ENCODE results near the gene SEL1L2. TPM values are rescaled to one million over a fixed set of nuclear protein-coding genes. Genes with fewer than 3 reads are reported as not detected.

Gene SEL1L2
- total RNA-seq, 1 experiment from 2014 or later, result not detected

DNA sequence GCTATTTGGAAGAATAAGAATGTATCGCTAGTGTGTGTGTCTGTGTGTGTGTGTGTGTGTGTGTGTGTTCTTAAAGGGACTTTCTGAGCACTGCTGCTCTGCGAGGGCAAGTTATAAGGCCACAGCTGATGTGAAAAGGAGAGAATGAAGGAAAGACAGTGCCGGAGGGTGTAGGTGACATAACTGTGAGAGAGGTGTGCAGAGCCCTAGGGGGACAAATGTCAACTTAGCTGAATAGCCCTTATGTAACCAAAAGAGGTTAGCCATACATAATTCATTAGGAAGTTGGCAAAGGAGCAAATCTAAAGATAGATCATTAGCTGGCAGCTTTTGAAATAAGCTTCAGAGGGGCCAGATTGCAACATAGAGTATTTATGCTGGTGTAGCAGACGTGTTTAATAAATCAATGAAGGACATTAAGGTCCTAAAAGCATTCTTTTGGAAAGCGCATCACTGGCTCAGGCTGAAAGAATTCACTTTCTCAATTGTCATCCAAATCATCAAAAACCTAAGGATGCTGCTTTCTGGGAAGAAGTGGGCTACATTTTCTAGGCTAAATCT is 124.5 kb downstream of the SEL1L2 start:
- peak; percentile 12 for DNase-seq (ENCODE audit: low read depth)

DNA sequence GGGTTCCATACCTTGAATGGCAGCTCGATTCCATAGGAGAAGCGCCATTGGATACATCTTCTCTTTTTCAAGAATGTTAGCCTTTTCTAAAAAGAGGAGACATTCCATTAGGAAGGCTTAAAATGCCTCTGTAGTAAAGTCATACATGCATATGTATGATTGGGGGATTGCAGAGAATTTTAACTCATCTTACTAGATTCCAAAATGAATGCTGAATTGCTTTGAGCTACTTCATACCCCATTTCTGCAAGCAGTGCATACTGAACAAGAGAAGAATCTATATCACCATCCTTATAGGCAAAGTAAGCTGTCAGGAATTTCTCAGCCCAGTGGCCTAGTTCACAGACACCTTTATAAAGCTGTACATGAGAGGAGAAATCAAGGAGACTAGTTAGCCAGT is 125.3 kb downstream of the SEL1L2 start:
- no peak for DNase-seq (ENCODE audit: low read depth)

DNA sequence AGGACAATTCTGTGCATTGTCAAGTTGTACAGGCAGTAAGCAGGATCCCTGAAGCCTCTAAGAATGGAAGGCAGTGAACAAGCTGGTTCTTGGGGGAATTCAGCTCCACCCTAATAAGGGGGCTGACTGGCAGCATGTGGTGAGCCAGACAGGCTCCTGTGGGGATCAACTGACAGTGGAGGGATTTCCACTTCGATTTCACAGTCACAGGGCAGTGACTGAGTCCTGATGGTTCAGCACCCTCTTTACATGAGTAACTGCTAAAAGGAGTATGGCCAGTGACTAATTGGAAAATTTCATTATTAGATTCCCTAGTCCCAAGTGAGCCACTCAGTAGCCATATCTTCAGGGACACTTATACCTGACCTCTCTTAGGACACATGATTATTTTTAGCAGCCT is 127.2 kb downstream of the SEL1L2 start:
- DNase-seq (ENCODE audit: low read depth), result no peak

DNA sequence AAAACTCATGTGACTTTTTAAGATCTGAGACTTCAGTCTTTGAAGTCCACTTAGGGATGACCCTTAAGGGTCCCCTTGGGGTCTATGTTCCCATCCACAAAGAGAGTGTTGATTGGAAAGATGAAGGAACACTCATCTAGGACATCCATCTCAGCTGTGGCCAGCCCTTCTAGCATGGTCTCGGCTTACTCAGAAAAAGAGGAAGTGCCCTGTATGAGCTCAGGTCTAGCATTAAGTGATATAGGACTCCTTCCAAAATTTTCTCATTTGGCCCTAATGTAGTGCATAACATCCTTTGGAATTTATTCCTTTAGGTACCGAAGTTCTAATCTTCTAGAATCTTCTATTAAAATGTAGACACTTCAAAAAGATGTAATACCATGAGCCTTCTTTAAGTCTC is 128.2 kb downstream of the SEL1L2 start:
- no peak for DNase-seq (ENCODE audit: low read depth)

DNA sequence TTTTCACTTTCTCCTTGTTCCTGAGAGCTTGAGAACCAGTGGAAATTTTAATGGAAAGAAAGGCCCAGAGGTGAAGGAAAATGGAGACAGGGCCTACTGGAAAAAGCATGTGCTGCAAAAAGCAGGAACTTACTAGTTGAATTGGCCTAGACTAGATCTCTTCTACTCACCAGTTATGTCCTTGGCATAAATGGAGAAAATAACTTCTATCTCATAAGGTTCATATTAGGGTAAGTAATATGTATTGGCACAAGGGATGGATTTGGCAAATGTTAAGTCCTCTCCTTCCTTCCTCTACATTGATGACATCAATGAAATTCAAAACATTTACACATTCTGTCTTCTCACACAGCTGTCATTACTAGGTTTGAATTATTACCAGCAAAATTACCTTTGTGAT is 131.5 kb downstream of the SEL1L2 start:
- DNase-seq (ENCODE audit: low read depth), result no peak

DNA sequence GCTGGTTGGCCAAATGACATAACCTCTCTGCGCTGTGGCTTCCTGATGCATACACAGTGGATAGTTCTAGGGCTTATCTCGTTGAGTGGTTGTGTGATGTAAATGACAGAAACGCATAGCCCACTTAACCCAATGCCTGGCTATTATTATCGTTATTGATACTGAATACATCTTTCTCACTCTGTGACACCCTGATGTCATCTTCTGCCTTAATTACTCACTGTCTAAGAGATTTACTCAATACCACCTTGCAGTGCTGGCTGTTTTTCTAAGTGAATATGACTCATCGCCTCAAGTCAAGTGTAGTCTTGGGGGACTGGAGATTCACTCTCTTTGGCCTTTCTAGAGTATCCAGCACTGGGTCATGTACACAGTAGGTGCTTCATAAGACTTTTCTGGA is 132.0 kb downstream of the SEL1L2 start:
- no peak for DNase-seq (ENCODE audit: low read depth)

DNA sequence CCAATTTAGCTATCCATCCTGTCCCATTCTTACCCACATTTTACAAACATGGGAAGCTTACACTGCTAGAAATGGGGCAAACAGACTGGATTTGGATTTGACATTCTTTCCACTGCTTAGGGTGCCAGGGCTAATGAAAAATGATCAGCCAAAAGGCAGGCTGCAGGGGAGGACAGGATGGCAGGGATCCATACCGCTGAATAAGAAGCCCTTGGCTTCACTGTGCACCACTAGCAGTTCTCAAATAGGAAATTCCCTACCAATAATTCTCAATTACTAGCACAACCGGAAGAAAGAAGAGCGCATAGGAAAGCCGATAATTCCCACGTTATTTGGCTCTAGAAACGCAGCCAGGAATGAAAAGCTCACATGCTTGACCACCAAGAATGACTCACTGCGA is 132.5 kb downstream of the SEL1L2 start:
- no peak for DNase-seq (ENCODE audit: low read depth)

DNA sequence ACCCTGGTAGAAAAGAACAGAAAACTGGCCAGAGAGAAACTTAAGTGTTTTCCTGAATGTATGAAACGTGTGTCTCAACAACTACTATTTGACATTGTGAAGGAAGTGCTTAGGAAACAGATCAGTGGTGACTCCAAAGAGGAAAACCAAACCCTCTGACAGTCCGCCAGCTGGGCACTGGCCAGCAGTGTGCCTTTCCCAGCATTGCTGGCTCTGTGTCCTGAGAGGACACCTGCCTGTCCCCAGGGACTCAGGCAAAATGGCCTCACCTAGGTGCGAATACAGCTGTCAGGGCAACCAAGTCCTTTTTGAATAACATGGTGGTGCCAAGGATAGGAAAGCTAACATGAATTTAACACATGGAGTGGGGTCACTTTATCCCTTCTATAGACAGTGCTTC is 133.1 kb downstream of the SEL1L2 start:
- no peak for DNase-seq (ENCODE audit: low read depth)

DNA sequence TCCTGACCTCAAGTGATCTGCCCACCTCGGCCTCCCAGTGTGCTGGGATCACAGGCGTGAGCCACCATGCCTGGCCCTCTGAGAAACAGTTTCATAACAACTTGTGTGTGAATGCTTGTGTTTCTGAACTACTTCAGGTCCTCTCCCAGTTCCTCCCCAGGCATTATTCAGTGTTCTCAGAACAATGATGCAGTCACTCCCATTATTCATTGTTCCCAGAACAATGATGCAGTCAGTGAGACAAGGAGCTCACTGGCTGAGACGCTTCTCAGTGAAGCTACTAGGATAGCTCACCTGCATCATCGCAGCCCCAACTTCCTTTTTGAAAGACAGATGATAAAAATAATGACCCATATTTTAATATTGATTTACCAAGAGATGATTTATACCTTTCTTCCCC is 134.1 kb downstream of the SEL1L2 start:
- DNase-seq (ENCODE audit: low read depth), result no peak

DNA sequence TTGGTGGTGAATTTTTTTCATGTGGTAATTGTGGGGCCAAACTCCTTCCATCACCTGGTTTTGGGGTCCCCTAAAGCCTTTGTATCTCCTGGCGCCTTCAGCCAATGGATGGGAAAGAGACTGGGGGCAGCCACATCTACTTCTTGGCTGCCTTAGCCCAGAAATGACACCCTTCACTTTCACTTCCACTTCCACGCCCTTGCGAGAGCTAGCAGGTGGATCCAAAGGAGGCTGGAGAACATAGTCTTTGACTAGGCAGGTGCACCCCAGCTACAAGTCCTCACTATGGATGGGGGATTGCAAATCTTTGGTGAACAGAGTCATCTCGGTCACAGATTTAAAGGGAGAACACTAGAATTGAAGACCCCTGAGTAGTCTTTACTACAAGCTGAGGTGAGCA is 134.8 kb downstream of the SEL1L2 start:
- DNase-seq (ENCODE audit: low read depth), result no peak

DNA sequence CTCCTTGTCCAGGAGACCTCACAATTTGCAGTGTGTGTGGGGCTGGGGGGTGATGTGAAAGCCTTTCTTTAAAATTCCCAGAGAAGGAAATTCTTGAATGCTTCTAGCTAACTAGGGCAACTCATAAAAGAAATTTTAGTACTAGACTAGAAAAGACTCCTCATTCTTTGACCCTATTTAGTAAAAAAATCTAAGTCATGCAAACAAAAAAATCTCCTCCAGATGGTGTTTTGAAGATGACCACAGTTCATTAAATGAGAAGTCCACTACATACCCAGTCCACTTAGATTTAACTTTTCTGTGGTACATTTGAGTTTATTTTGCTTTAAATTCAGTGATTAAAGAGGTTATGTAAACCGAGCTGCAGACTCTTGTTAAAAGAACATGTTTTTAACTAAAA is 138.1 kb downstream of the SEL1L2 start:
- DNase-seq (ENCODE audit: low read depth), result no peak

DNA sequence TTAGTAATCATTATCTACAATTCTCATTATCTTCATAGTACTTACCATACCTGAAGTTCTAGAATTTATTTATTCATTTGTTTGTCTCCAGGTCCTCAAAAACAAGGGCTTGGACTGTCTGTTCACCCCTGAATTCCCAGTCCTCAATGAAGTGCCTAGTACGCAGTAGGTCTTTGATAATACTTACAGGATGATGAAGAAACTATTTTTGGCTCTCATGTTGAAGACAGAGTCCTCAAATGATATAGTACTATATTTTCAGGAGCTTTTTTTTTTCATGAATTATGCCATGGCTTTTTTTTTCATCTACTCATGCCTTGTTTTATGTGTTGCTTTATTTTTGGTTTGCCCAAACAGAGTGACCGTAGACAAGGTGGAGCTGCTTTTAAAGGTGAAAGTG is 139.1 kb downstream of the SEL1L2 start:
- DNase-seq (ENCODE audit: low read depth), result no peak

DNA sequence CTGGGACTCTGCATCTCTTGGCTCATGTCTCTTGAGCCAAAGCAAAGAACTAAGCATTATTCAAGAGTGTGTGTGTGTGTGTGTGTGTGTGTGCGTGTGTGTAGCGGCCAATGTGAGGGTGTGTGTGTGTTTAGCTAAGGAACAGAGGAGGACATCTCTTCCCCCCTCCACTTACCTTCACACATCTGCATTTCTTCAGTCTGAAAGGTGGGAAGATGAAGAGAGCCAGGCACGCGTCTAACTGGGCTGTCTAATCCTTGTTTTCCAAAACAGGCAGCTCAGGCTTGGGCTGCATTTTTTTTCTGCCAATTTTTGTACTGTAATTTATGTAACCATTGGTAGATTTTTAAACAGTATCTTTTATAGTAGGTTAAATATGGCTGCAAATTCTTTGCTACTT is 146.1 kb downstream of the SEL1L2 start:
- no peak for DNase-seq (ENCODE audit: low read depth)

DNA sequence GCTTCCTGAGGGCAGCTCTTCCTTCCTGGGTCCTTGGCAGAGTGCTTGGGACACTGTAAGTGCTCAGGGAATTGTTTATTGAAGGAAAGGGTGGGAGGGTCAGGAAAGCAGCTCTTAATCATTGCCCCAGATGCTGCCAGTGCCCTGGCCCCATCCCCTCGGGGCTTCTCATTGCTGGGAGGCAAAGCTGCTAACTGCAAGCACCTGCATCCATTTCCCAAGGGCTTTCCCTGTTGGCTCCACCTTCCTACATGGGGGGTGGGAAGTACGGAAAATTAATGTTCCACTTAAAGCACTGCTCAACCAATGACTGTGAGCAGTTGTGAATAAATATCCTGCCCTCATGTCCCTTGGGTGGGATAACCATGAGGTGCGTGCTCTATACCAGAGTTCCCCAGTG is 149.2 kb downstream of the SEL1L2 start:
- no peak for DNase-seq (ENCODE audit: low read depth)

DNA sequence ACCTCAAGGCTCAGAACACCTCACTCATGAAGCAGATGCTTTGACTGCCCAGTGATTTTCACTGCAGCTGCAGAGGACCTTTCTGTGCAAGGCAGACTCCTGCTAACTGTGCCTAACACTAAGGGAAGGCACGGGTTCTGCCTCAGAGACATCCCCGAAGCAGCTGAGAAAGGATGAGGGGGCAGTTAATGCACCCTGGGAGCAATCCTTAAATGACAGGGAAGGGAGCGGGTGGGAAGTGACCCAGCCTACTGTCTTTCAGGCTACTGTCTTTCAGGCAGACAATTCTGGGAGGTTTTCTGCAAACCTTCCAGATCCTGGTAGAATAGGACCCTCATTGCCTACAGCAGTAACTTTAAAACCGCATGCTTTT is 150.3 kb downstream of the SEL1L2 start:
- DNase-seq (ENCODE audit: low read depth), result no peak

DNA sequence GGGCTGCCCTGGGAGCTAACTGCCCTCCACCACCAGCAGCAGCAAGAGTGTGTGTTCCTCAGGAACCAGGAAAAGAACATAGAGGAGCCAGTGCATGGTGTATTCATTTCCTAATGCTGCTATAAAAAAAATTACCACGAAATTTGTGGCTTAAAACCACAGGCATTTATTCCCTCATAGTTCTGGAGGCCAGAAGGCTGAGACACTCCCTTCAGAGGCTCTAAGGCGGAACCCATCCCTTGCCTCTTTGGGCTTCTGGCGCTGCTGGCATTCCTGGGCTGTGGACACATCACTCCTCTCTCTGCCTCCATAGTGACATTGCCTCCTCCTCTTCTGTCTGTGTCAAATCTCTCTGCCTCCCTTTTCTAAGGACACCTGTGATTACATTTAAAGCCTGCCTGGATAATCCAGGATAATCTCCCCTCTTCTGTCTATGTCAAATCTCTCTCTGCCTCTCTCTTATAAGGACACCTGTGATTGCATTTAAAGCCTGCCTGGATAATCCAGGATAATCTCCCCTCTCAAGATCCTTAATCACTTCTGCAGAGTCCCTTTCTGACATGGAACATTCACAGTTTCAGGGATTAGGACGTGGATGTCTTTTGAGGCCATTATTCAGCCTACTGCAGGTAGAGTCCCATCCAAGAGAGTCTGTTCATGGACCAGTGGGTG is 150.9 kb downstream of the SEL1L2 start:
- DNase-seq (ENCODE audit: low read depth), result peak; percentile 80

DNA sequence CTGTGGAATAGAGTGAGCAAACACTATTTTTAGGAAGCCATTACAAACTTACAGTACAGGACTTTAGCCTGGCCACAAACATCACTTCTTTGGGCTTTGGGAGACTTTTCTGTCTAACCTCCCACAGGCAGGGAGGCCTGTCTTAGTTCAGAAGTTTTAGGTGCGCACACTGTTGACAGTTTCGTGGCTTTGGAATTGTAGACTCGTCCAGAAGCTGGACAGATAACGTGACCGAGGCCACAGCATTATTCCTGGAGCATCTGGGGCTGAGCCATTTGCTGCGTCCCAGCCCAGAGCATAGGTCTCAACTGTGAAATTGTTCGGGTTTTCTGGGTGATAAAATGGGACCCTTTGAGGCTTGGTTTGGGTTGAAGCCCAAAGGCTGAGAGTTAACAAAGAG is 151.8 kb downstream of the SEL1L2 start:
- DNase-seq (ENCODE audit: low read depth), result no peak

DNA sequence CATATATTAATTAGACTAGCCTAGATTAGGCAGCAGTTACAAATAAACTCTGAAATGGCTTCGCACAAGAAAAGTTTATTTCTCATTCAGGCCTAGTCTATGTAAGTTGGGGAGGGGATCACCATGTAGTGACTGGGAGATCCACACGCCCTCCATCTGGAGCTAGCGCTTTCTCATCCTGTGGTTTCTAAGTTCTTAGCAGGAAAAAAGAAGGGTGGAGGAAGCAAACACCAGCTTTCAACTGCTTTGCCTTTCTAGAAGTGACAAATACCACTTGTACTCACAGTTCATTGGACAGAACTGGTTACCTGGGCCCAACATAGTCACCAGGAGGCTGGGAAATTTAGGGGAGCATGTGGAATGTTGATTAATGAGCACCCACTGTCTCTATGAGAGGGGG is 158.9 kb downstream of the SEL1L2 start:
- DNase-seq (ENCODE audit: low read depth), result no peak

DNA sequence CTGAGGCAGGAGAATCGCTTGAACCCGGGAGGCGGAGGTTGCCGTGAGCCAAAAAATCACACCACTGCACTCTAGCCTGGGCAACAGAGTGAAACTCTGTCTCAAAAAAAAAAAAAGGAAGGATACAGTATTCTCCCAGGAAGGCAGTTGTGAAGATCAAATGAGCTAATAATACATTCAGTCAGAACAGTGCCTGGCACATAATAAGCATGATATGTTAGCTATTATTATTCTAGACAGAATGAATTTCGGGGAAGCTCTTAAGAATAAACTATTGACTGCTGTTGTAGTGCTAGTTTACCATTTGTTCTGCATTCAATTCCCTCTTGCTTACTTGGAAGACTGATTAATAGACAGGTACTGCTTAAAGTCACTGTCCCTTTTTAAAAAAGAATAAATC is 164.9 kb downstream of the SEL1L2 start:
- no peak for DNase-seq (ENCODE audit: low read depth)

DNA sequence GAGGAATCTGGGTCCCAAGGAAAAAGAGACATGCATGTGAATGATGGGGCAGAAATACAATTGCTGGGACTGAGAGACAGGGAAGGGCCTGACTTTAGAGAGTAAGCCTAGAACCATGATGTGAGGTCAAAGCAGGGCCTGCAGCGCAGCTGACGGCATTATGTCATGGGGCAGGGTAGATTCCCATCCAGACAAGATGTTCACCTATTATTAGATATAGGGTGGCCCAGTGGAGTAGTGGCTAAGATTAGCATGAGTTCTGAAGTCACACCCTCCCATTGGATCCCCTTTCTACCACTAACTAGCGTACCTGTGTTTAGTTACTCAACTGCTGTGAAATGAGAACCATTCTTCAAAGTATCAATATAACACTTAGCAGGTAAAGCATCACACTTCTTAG is 166.0 kb downstream of the SEL1L2 start:
- DNase-seq (ENCODE audit: low read depth), result no peak

DNA sequence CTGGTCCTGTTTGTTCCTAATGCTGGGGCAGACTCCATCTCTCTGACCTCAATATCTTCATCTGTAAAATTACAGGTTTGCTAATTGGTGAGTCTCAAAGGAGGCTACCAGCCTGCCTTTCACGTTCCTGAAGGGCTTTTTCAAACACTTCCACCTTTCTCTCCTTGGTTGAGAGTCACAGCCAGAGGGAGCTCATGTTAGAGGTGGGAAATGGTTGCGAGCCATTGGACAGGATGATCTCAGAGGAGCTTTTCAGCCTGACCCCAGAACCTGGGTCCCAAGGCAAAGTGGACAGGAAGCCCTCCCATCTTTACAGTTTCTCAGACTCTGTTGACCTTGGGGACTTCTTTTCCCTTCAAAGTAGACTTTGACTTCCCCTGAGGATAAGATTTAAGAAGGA is 168.0 kb downstream of the SEL1L2 start:
- DNase-seq (ENCODE audit: low read depth), result peak; percentile 19

DNA sequence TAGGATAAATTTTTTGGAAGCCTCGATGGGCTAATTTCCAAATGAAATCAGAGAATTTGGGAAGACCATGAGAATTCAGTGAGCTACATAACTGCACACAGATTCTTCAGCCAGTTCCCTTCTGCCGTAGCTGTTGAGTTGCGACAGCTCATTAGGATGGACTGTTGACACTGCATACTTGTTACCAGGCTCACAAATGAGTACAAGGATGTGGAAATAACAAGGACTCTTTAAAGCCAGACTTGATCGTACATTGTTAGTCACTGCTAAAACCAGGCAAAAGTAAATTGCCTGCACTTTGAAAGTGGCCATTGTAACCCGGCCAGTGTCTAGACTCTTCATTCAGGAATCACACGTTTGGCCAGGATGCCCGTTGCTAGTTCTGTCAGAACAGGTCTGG is 168.5 kb downstream of the SEL1L2 start:
- DNase-seq (ENCODE audit: low read depth), result no peak

DNA sequence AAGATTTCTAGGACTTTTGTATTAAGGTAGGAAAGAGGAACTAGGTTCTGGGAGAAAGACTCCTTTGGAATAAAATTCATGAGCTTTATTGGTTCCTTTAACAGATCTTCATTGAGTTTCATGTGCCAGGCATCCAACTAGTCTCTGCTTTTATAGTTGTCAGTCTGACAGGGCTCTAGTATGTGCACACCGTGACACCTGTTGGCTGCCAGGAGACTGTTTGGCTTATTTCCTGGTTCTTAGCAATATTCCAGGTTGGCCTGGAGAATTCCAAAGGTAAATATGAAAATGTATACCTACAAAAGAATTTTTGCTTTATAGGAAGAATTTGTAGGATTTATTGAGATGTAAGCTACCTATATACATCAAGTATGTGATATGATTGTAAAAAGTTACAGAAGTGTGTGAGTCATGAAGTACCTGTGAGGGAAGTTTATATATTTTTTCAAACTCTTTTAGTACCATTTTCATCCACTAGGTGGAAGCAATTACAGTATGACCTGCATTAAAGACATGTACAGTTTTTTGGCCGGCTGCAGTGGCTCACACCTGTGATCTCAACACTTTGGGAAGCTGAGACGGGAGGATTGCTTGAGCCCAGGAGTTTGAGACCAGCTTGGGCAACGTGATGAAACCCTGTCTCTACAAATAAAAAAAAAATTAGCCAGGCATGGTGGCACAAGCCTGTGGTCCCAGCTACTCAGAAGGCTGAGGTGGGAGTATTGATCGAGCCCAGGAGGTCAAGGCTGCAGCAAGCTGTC is 170.3 kb downstream of the SEL1L2 start:
- peak; percentile 71 for DNase-seq (ENCODE audit: low read depth)

Measured in M059J (cell line).